Chondrocyte (in vitro differentiated cells): Measurements from ENCODE around the gene OR6K3. TPM values are rescaled to one million over a fixed set of nuclear protein-coding genes. Genes with fewer than 3 reads are reported as not detected.
"Not testable (repeated sequence)": the region's sequence is repeated elsewhere in the genome, so short reads cannot be mapped to it uniquely, and the experiment has no call there.

ENCODE experiments used
- DNase-seq: peaks from one replicate; pipeline ENCODE4 v3.0.0; 2021; ENCODE audit warnings: mixed read lengths, low spot score
- H3K27ac Mint-ChIP-seq: one replicate; pipeline ENCODE4 v1.8.0; 2021; ENCODE audit warnings: mild to moderate bottlenecking, moderate library complexity, mixed read lengths; ENCODE audit not compliant: unreplicated experiment
- H3K27me3 Mint-ChIP-seq: 2 replicates; pipeline ENCODE4 v1.8.0; 2021; ENCODE audit warnings: low read depth, mixed read lengths
- H3K36me3 Mint-ChIP-seq: 2 replicates; pipeline ENCODE4 v1.8.0; 2021; ENCODE audit warnings: low read depth, mixed read lengths
- H3K4me1 Mint-ChIP-seq: 2 replicates; pipeline ENCODE4 v1.8.0; 2021; ENCODE audit warnings: low read depth, mild to moderate bottlenecking, mixed read lengths
- H3K4me3 Mint-ChIP-seq: one replicate; pipeline ENCODE4 v1.8.0; 2021; ENCODE audit warnings: mild to moderate bottlenecking, moderate library complexity, mixed read lengths; ENCODE audit not compliant: unreplicated experiment
- H3K9me3 Mint-ChIP-seq: 2 replicates; pipeline ENCODE4 v1.8.0; 2021; ENCODE audit warnings: low read depth, mixed read lengths
- CTCF ChIP-seq: fragments of 200-600 bp; sonication (generic); IDR thresholded peaks from 2 replicates; pipeline ENCODE4 v1.5.0; 2021; ENCODE audit warnings: antibody characterized with exemption, mild to moderate bottlenecking, moderate library complexity
- total RNA-seq: library from RNA; stranded (reverse); gene quantifications from 3 replicates; pipeline ENCODE4 v1.2.1, GENCODE V29; 2021

Gene OR6K3
- total RNA-seq, 1 donor from 2014 or later: not detected

DNA sequence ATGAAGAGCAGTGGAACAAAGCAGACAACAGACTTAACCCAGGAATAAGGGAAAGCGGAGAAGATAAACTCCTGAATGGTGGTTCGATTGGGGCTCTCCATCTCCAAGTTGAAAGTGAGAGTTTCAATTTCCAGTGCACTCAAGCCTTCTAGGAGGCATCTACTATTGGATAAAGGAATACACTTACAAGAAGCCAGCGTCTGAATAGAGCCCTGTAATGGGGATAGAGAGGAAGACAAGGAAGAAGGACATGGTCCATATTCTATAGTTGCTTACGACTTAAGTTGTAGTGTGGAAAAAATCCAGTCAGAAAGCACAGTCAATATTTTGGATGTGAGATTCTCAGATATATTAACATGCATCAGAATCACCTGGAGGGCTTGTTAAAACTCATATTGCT is 20.0 kb downstream of the OR6K3 start, which contains the start of gene OR6K2:
OR6K2 (minus strand) TSS at position 101 of the 400 bp plus-strand sequence; CDS start at position 101, 0 bp downstream.
- H3K4me1 Mint-ChIP-seq: no peaks in the 10 kb centered on the region
- DNase-seq: no peak
- no peaks in the 10 kb centered on the region for H3K36me3 Mint-ChIP-seq
- no peak for TF ChIP-seq CTCF
- H3K4me3 Mint-ChIP-seq: no peak within 1 kb of the TSS
- H3K27ac Mint-ChIP-seq: no peak within 1 kb of the TSS
- peaks cover 5% of the 10 kb centered on the region for H3K27me3 Mint-ChIP-seq
- H3K9me3 Mint-ChIP-seq: no peaks in the 10 kb centered on the region

- no peak overlapping the region for H3K4me3 Mint-ChIP-seq
- TF ChIP-seq CTCF: no peak
- H3K27me3 Mint-ChIP-seq: peaks cover 3% of the 10 kb centered on the region
- no peak overlapping the region for H3K27ac Mint-ChIP-seq
- H3K36me3 Mint-ChIP-seq: no peaks in the 10 kb centered on the region
- H3K9me3 Mint-ChIP-seq: peaks cover 3% of the 10 kb centered on the region
- DNase-seq: no peak
- H3K4me1 Mint-ChIP-seq: no peaks in the 10 kb centered on the region
These were observed 25.9 kb downstream of the OR6K3 start for GRCh38 chr1:158694596-158694995.

- Mint-ChIP-seq H3K4me1 (no peaks in the 10 kb centered on the region), H3K9me3 (peaks cover 3% of the 10 kb centered on the region), H3K4me3 (no peak overlapping the region), H3K27ac (no peak overlapping the region), H3K27me3 (no peaks in the 10 kb centered on the region), H3K36me3 (no peaks in the 10 kb centered on the region)
- no peak for DNase-seq
- TF ChIP-seq CTCF: no peak
These were observed 28.2 kb downstream of the OR6K3 start for GRCh38 chr1:158692356-158692755.

DNA sequence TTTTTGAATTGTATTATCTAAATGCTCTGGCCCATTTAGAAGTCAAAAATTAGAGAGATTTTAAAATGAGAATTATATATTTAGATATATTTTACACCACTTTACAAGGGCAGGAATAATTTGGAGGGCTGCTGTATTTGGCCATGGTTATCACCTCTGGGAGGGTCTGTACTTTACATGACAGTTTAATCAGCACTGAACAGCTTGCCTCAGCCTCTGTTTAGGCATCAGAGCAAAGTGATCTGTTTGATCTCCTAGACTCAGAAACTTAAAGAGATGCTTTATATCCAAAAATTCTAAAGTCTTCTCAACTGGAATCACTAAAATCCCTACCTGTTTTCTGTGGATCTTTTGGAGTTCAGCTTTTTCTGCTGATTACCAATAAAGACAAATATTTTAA is 28.6 kb downstream of the OR6K3 start:
- Mint-ChIP-seq H3K27ac (no peak overlapping the region), H3K9me3 (peaks cover 5% of the 10 kb centered on the region), H3K36me3 (no peaks in the 10 kb centered on the region), H3K27me3 (no peaks in the 10 kb centered on the region), H3K4me1 (no peaks in the 10 kb centered on the region), H3K4me3 (no peak overlapping the region)
- no peak for TF ChIP-seq CTCF
- no peak for DNase-seq

- not testable (repeated sequence) for H3K27ac Mint-ChIP-seq, H3K27me3 Mint-ChIP-seq, H3K36me3 Mint-ChIP-seq, H3K4me1 Mint-ChIP-seq, DNase-seq, H3K4me3 Mint-ChIP-seq, H3K9me3 Mint-ChIP-seq
These were observed 29.4 kb downstream of the OR6K3 start for GRCh38 chr1:158691149-158691548.

DNA sequence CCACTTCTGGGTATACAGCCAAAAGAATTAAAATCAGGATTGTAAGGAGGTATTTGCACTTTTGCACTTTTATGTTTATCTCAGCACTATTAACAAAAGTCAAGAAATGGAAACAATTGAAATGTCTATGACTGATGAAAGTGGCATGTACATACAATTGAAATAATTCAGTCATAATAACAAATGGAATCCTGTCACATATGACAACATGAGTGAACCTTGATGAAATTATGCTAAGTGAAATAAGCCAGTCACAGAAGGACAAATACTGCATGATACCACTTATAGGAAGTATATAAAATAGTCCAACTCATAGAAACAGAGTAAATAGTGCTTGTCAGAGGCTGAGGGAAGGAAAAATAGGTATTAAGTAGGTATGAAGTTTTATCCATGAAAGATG is 30.6 kb downstream of the OR6K3 start:
- TF ChIP-seq CTCF: no peak
- Mint-ChIP-seq H3K36me3 (no peaks in the 10 kb centered on the region), H3K27me3 (no peaks in the 10 kb centered on the region), H3K9me3 (peaks cover 5% of the 10 kb centered on the region), H3K4me1 (no peaks in the 10 kb centered on the region), H3K4me3 (no peak overlapping the region), H3K27ac (no peak overlapping the region)
- DNase-seq: no peak
